Pons (tissue), 1 donor: ENCODE measurements around the gene ZNF460.
"Not testable (repeated sequence)": the region's sequence is repeated elsewhere in the genome, so short reads cannot be mapped to it uniquely, and the experiment has no call there.

Source experiments
- DNase-seq: peaks from one replicate; pipeline ENCODE4 v3.0.0-alpha.2; 2016; ENCODE audit warnings: low spot score

Gene ZNF460

GRCh38 chr19:57280165-57280961, at the start of gene ZNF460:
Gene ZNF460, plus strand, starts transcription at chr19:57280485. Its CDS starts 322 bp downstream, at chr19:57280807.
- peak; percentile 95 for DNase-seq

- no peak for DNase-seq
Measured at GRCh38 chr19:57231686-57232085, 48.6 kb upstream of the ZNF460 start.

- no peak for DNase-seq
Measured at GRCh38 chr19:57233207-57233606, 47.1 kb upstream of the ZNF460 start.

- no peak for DNase-seq
Measured at GRCh38 chr19:57239982-57240310, 40.3 kb upstream of the ZNF460 start.

- peak; percentile 90 for DNase-seq
Measured at GRCh38 chr19:57240311-57241090, 39.8 kb upstream of the ZNF460 start, which contains the start of gene ZNF805. Gene ZNF805, plus strand, starts transcription at chr19:57240632. Its CDS starts 260 bp downstream, at chr19:57240892.

- peak; percentile 7 for DNase-seq
Measured at GRCh38 chr19:57241176-57241575, 39.1 kb upstream of the ZNF460 start.

- no peak for DNase-seq
Measured at GRCh38 chr19:57242821-57243220, 37.5 kb upstream of the ZNF460 start.

- no peak for DNase-seq
Measured at GRCh38 chr19:57244513-57244912, 35.8 kb upstream of the ZNF460 start.

- no peak for DNase-seq
Measured at GRCh38 chr19:57245066-57245465, 35.2 kb upstream of the ZNF460 start.

- DNase-seq: no peak
Measured at GRCh38 chr19:57245959-57246358, 34.3 kb upstream of the ZNF460 start.

GRCh38 chr19:57248646-57249045, 31.6 kb upstream of the ZNF460 start:
- no peak for DNase-seq

GRCh38 chr19:57249329-57249728, 31.0 kb upstream of the ZNF460 start:
- DNase-seq: no peak

GRCh38 chr19:57253767-57254166, 26.5 kb upstream of the ZNF460 start:
- not testable (repeated sequence) for DNase-seq

GRCh38 chr19:57262044-57262443, 18.2 kb upstream of the ZNF460 start:
- DNase-seq: no peak

GRCh38 chr19:57263244-57263741, 17.0 kb upstream of the ZNF460 start:
- no peak for DNase-seq

- no peak for DNase-seq
Measured at GRCh38 chr19:57267291-57267690, 13.0 kb upstream of the ZNF460 start.

GRCh38 chr19:57269515-57270250, 10.6 kb upstream of the ZNF460 start:
- no peak for DNase-seq

GRCh38 chr19:57271280-57271679, 9.0 kb upstream of the ZNF460 start:
- no peak for DNase-seq

GRCh38 chr19:57273014-57273413, 7.3 kb upstream of the ZNF460 start:
- no peak for DNase-seq

- DNase-seq: no peak
Measured at GRCh38 chr19:57276430-57276829, 3.9 kb upstream of the ZNF460 start.

GRCh38 chr19:57278481-57278880, 1.8 kb upstream of the ZNF460 start:
- DNase-seq: not testable (repeated sequence)

- DNase-seq: peak; percentile 93
Measured at GRCh38 chr19:57279418-57280164, 694 bp upstream of the ZNF460 start.
